ENCODE results near the gene ZNF462. TPM values are rescaled to one million over a fixed set of nuclear protein-coding genes. Genes with fewer than 3 reads are reported as not detected.

ZNF462 gene
- total RNA-seq, 1 donor from 2014 or later = 154 TPM

- Mint-ChIP-seq H3K9me3 (peaks cover 11% of the 10 kb centered on the region), H3K27ac (peak overlapping the region; percentile 51), H3K4me1 (peaks cover 12% of the 10 kb centered on the region), H3K27me3 (ENCODE audit: low read depth) (no peaks in the 10 kb centered on the region), H3K36me3 (peaks cover 67% of the 10 kb centered on the region), H3K4me3 (no peak overlapping the region)
- DNase-seq (ENCODE audit: low spot score in 2 of 2, unreplicated experiment in 2 of 2) = no peak
- TF ChIP-seq, protein P1, sequence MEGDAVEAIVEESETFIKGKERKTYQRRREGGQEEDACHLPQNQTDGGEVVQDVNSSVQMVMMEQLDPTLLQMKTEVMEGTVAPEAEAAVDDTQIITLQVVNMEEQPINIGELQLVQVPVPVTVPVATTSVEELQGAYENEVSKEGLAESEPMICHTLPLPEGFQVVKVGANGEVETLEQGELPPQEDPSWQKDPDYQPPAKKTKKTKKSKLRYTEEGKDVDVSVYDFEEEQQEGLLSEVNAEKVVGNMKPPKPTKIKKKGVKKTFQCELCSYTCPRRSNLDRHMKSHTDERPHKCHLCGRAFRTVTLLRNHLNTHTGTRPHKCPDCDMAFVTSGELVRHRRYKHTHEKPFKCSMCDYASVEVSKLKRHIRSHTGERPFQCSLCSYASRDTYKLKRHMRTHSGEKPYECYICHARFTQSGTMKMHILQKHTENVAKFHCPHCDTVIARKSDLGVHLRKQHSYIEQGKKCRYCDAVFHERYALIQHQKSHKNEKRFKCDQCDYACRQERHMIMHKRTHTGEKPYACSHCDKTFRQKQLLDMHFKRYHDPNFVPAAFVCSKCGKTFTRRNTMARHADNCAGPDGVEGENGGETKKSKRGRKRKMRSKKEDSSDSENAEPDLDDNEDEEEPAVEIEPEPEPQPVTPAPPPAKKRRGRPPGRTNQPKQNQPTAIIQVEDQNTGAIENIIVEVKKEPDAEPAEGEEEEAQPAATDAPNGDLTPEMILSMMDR (IDR thresholded peaks at IDR 0.05; ENCODE audit: unreplicated experiment) = no peak
These were observed 131.5 kb downstream of the ZNF462 start for GRCh38 chr9:106994463-106994862.

DNA sequence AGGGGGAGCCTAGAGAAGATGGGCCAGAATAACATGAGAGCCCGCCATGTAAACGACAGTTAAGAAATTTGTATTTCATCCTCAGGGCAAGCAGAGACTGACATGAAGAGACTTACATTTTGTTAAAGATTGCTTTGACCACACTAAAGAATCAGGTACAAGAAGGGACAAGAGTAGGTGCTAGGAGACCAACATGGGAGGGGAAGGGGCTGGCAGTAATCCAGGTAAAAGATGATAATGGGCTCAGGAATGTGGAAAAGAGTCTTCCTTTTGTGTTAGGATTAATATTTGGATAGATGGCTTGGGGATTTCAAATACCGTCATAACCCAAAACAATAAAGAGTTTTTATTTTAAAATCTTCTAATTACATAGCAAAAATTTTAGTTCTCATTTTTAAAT lies 137.3 kb downstream of the ZNF462 start:
- TF ChIP-seq, protein P1 (IDR thresholded peaks at IDR 0.05; ENCODE audit: unreplicated experiment) = no peak
- DNase-seq (ENCODE audit: low spot score in 2 of 2, unreplicated experiment in 2 of 2) = no peak
- H3K4me1 Mint-ChIP-seq = peaks cover 6% of the 10 kb centered on the region
- peaks cover 10% of the 10 kb centered on the region for H3K9me3 Mint-ChIP-seq
- no peaks in the 10 kb centered on the region for H3K27me3 Mint-ChIP-seq (ENCODE audit: low read depth)
- peaks cover 64% of the 10 kb centered on the region for H3K36me3 Mint-ChIP-seq
- H3K4me3 Mint-ChIP-seq = no peak overlapping the region
- H3K27ac Mint-ChIP-seq = peak overlapping the region; percentile 5

DNA sequence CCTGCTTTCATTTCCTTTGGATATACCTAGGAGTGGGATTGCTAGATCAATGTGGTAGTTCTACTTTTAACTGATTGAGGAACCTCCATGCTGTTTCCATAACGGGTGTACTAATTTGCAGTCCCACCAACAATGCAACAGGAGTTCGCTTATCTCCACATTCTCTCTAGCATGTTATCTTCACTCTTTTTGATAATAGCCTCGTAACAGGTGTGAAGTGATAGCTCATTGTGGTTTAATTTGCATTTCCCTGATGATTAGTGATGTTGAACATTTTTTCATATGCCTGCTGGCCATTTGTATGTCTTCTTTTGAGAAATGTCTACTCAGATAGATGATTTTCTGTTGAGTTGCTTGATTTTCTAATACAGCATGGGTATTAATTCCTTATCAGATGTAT lies 142.2 kb downstream of the ZNF462 start:
- H3K36me3 Mint-ChIP-seq = peaks cover 61% of the 10 kb centered on the region

GRCh38 chr9:107007402-107007801 lies 144.4 kb downstream of the ZNF462 start:
- Mint-ChIP-seq H3K27ac (no peak overlapping the region), H3K9me3 (peaks cover 13% of the 10 kb centered on the region)

More for the DNA sequence above, 142.2 kb downstream of the ZNF462 start:
- Mint-ChIP-seq H3K4me3 (no peak overlapping the region), H3K4me1 (peaks cover under 1% of the 10 kb centered on the region), H3K27ac (no peak overlapping the region), H3K27me3 (ENCODE audit: low read depth) (no peaks in the 10 kb centered on the region), H3K9me3 (peaks cover 13% of the 10 kb centered on the region)
- TF ChIP-seq, protein P1 (IDR thresholded peaks at IDR 0.05; ENCODE audit: unreplicated experiment) = no peak
- no peak for DNase-seq (ENCODE audit: low spot score in 2 of 2, unreplicated experiment in 2 of 2)

GRCh38 chr9:107008011-107008410 lies 145.0 kb downstream of the ZNF462 start:
- Mint-ChIP-seq H3K9me3 (peaks cover 13% of the 10 kb centered on the region), H3K4me3 (no peak overlapping the region), H3K36me3 (peaks cover 65% of the 10 kb centered on the region), H3K27me3 (ENCODE audit: low read depth) (no peaks in the 10 kb centered on the region), H3K27ac (no peak overlapping the region), H3K4me1 (no peaks in the 10 kb centered on the region)
- TF ChIP-seq, protein P1 (IDR thresholded peaks at IDR 0.05; ENCODE audit: unreplicated experiment) = no peak
- DNase-seq (ENCODE audit: low spot score in 2 of 2, unreplicated experiment in 2 of 2) = no peak

More at GRCh38 chr9:107007402-107007801, 144.4 kb downstream of the ZNF462 start:
- no peak for DNase-seq (ENCODE audit: low spot score in 2 of 2, unreplicated experiment in 2 of 2)
- H3K27me3 Mint-ChIP-seq (ENCODE audit: low read depth) = no peaks in the 10 kb centered on the region
- peaks cover 72% of the 10 kb centered on the region for H3K36me3 Mint-ChIP-seq
- H3K4me3 Mint-ChIP-seq = no peak overlapping the region
- no peaks in the 10 kb centered on the region for H3K4me1 Mint-ChIP-seq
- TF ChIP-seq, protein P1 (IDR thresholded peaks at IDR 0.05; ENCODE audit: unreplicated experiment) = no peak

GRCh38 chr9:107008447-107008846 lies 145.5 kb downstream of the ZNF462 start:
- no peak for DNase-seq (ENCODE audit: low spot score in 2 of 2, unreplicated experiment in 2 of 2)
- Mint-ChIP-seq H3K36me3 (peaks cover 64% of the 10 kb centered on the region), H3K27me3 (ENCODE audit: low read depth) (no peaks in the 10 kb centered on the region), H3K4me3 (no peak overlapping the region), H3K9me3 (peaks cover 13% of the 10 kb centered on the region), H3K27ac (no peak overlapping the region), H3K4me1 (no peaks in the 10 kb centered on the region)
- TF ChIP-seq, protein P1 (IDR thresholded peaks at IDR 0.05; ENCODE audit: unreplicated experiment) = no peak
